HG03520 (cell line): ENCODE data around the gene BRI3.

Experiments used
- ATAC-seq: cut with Tn5 transposase; IDR thresholded peaks from one replicate; pipeline ENCODE4 v1.9.1; 2021; ENCODE audit warnings: mild to moderate bottlenecking, moderate library complexity; ENCODE audit not compliant: unreplicated experiment

The BRI3 gene

GRCh38 chr7:98285157-98286092, 3.9 kb downstream of the BRI3 start:
- ATAC-seq: no peak

- no peak for ATAC-seq
These were observed 4.6 kb downstream of the BRI3 start for GRCh38 chr7:98286093-98286539.

- no peak for ATAC-seq
These were observed 5.4 kb downstream of the BRI3 start for GRCh38 chr7:98286701-98287485.

DNA sequence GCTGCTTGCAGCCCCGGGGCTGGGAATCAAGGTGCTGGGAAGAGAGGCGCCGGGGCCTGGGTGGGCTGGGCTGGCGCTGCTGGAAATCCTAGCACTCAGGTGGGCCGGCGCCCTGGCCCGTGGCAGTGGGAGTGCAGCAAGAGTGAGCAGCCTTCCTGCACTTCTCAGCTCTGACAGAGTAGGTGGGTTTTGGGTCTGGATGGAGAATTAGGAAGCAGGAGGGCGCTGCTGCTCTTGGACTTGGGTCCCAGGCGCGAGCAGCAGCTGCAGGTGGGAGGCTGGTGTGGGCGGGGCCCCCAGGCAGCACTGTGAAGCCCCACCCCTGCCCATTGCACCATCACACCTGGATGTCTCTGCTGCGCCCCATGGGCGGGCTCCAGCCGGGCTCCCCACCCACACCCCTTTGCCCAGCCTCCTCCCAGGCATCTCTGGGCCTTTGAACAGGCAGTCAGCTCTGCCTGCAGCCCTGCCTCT, 6.0 kb downstream of the BRI3 start:
- ATAC-seq: no peak

GRCh38 chr7:98288064-98288823, 6.8 kb downstream of the BRI3 start:
- ATAC-seq: no peak

DNA sequence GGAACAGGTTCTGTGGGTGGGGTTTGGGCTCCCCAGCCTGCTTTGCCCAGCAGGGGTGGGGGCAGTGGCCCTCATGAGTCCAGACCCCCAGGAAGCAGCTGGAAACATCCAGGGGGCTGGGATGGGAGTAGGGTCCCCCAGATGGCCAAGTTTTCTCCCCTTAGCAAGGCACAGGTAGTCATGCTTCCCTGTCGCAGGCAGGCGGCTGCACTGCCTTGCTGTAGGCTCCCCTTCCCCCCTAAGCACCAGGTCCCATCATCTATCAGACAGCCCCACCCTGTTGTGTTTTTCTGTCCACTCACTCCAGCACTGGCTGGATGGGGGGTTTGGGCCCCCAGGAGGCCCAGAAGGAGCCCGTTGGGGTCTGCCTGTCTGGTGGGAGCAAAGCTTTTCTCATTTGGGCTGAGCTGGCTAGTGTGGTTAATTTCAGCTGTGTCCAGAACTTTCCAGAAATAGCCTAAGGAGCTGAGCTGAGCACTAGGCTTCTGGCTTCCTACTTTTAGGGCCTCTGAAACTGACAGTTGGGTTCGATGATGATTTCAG, 7.9 kb downstream of the BRI3 start:
- ATAC-seq: no peak

DNA sequence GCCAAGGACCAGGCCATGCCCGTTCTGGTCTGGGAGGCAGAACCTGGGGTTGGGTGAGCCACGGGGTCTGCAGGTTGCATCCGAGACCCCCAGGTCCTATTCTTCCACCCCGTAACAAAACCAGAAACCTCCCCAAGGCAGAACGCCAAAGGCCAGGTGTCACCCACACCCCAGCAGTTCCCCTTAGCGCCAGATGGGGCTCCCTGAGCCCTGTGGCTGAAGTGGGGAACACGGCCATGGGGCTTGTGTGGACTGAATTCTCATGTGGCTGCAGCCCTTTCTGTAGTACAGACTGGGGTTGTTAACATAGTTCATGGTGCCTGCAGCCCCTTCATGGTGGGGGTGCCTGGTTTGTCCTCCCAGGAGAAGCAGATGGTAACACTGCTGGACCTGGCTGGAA, 10.2 kb downstream of the BRI3 start:
- ATAC-seq: no peak

DNA sequence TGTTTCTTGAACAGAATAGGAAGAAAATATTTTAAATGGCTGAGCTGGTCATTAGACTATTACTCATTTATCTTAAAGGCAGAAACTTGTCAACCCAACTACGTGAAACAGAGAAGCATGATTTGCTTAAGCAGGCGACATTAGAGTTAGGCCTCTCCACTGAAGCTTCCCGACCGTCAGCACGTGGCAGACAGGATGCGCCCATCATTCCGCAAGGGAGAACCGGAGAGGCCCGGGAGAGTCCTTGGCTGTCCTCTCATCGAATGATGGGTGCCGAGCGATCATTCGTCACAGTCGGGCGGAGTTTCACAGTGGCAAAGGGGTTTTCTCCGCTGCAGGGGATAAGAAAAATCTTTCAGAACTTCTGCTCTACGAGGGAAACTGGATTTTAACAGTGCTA, 11.8 kb downstream of the BRI3 start:
- no peak for ATAC-seq

DNA sequence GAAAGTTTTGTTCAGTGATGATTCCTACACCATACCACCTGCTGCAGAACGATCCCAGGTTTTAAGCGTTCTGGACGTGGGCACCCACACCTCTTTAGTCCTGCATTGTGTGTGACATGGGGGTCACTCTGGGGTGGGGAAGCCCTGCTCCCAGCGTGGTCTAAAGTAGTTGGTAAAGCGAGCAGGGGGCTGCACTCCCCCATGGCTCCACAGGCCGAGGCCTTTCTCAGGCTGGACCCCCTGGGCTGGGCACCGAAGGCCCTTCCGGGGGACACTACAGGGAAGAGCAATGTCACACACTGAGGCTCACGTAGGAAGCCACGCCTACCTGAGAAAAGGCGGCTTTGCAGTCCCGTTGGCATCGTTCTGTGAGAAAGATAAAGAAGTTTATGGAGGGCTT, 12.3 kb downstream of the BRI3 start:
- no peak for ATAC-seq

DNA sequence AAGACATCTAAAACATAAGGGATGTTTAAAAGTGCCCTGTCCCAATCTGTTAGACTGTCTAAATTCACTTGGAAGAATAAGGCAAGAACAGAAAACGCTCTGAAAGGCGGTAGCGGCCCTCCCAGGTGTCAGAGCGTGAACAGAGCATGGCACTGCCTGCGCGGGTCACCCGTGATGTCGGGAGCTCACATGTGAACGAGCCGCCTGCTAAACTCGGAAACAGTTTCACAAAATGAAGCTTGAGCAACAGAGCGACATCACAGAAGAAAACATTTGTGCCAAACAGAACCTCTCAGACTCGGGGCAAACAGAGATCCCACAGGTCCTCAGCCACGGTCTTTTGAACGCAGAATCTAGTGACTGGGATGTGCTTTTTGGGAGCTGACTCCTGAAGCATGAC, 12.8 kb downstream of the BRI3 start:
- ATAC-seq: no peak

DNA sequence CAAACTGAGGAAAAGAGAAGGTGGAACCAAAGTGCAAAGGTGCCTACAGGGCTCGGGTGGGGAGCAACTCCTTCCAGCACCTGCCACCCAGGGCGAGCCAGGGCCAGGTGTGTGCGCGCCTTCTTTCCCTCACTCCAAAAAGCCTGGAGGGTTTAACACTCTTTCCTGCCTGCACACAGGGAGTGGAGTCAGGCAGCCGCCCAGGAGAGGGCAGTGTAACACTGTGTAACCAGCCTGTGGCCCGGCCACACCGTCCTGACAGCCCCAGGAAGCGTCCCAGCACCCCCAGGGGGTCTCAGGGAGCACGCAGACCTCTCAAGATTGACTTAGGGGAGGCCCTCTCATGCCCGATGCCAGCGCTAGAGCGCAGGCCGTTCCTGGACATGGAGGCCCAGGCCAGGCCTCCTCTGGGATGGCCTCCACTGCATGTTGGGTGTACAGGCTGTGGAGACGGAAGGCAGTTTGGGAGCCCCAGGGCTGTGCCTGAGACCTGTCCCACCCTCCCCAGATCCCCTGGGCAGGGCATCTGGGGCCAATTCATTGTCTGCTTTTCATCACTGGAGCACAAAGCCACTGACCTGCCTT, 13.4 kb downstream of the BRI3 start:
- ATAC-seq: peak; percentile 61

DNA sequence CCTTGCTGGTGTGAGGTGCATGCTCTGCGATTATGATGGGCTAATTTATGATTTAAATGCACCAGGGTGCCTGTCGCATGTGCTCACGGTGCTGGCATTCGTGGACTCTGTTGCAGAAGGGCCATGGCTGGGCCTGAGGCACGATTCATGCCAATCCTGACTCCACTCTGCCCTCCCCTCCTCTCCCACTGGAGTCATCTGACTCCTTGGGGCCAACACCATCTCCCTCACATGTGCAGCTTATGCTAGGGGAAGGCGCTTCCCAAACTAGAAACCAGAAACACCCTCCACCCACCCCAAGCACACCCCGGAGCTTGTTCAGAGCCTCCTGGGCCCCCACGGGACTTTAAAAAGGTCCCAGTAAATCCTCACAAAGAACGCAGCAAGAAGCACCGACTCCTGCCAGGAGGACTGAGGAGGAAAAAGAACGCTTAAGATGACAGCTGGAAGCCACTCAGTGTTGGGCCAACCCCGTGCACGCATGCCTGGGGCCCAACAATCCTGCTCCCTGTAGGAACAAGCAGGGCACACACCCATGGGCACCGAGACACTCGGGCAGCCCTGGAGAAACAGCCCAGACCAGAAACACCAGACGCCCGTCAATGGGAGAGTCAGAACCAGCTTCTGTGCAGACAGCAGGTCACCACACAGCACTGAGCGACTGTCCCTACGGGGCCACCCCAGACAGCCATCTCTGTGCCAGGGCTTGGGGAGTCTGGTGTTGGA, 14.1 kb downstream of the BRI3 start:
- no peak for ATAC-seq

- no peak for ATAC-seq
These were observed 15.3 kb downstream of the BRI3 start for GRCh38 chr7:98296833-98297232.

DNA sequence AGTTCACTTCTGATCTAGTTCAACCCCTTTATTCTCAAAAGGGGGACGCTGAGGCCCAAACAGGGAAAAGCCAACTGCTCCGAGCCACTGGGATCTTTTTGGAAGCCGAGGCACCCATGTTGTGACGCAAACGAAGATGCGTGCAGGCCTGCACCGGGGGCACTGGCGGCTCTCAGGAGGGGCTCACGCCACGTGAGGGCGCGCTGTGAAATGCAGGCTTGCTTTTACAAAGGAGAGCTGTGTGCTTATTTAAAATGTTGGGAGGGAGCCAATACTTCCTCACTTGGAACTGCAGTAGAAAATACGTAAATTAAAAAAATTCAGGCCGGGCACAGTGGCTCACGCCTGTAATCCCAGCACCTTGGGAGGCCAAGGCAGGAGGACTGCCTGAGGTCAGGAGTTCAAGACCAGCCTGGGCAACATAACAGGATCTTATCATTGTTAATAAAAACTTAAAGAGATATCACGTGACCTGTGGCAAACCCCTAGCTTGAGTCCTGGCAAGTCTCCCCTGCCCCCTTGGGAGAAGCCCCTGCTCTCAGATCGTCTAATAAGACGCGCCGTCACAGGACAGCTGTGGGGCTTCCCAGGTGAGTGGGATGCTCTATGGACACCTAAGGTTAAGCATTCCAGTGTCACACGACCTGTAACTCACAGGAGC, 16.3 kb downstream of the BRI3 start:
- ATAC-seq: no peak

- no peak for ATAC-seq
These were observed 19.3 kb downstream of the BRI3 start for GRCh38 chr7:98300595-98301372.

DNA sequence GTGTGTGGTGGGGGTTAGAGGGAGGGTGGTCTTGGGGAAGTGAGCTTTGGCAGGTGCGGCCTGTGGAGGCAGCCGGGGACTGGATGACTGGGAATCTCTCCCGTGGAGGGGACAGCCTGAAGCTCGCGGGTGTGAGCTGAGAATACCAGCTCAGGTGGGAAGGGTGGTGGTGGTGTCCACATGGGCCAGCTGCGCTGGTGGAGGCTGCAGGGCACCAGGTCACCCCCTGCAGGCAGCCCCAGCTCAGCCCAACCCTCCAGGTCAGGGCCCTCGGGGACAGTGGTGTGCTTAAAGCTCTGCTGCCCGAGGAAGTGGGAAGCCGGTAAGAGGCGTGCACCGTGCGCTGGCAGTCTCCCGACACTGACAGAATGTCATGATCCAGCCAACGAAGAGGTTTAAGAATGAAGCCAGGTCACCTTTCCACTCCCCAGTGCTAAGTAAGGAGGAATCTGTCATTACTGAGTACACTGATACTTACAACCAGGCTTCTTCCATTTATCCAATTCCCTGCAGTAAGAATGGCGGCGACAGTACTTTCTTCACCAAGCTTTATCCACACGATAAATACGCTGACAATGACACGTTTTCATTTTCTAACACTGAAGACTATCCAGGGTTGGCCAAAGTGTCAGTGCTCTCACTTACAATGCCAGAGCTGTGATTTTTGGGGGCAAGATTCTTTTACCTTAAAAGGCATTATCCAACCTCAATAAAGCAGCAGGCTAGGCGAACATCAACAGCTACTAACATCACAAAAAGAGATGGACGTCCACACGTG, 20.4 kb downstream of the BRI3 start:
- no peak for ATAC-seq

DNA sequence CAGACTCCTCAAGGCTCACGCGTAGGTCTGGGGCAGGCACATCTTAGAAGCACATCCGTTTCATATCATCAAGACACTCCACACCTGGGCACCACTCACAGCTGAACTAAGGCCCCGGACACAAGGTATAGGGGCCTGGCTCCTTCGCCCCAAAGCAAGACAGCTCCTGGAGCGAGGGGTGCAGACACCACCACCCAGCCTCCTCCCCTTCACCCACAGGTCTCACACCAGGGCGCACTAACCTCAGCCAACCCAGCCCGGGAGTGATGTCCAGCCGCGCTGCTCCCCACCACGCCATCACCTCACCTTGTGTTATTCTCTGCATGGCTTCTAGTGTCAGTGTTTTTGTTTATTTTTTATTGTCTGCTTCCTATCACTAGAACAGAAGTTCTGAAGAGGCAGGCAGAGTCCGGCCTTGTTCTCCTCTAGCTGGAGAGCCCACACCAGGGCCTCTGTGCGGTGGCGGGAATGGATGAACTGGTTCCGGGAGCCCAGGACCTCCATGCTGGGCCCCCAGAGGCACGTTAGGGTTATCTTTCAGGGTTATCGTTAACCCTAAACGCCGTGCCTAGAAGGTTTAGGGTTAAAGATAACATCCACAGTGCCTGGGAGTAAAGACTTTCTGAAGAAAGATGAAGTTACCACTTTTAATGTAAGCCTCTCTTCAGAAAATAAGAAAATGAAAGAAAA, 21.8 kb downstream of the BRI3 start:
- ATAC-seq: no peak
